Rectal smooth muscle tissue (tissue), 1 donor: ENCODE results near the gene GRIK5.
A peak's percentile ranks its signal among the peaks of the same experiment; 100 is the strongest.

Experiments
- H3K27ac ChIP-seq: one replicate; pipeline ENCODE4 v1.7.0; 2013; ENCODE audit warnings: low read depth, low read length, inconsistent platforms
- H3K27me3 ChIP-seq: one replicate; pipeline ENCODE4 v1.7.0; 2013; ENCODE audit warnings: low read length; ENCODE audit not compliant: control insufficient read depth, insufficient read depth
- H3K36me3 ChIP-seq: one replicate; pipeline ENCODE4 v1.7.0; 2013; ENCODE audit warnings: low read length; ENCODE audit not compliant: control insufficient read depth, insufficient read depth
- H3K4me1 ChIP-seq: one replicate; pipeline ENCODE4 v1.7.0; 2013; ENCODE audit warnings: low read length; ENCODE audit not compliant: control insufficient read depth, insufficient read depth
- H3K4me3 ChIP-seq: one replicate; pipeline ENCODE4 v1.7.0; 2013; ENCODE audit warnings: low read length
- H3K9ac ChIP-seq: one replicate; pipeline ENCODE4 v1.7.0; 2013; ENCODE audit warnings: low read length

Gene GRIK5

DNA sequence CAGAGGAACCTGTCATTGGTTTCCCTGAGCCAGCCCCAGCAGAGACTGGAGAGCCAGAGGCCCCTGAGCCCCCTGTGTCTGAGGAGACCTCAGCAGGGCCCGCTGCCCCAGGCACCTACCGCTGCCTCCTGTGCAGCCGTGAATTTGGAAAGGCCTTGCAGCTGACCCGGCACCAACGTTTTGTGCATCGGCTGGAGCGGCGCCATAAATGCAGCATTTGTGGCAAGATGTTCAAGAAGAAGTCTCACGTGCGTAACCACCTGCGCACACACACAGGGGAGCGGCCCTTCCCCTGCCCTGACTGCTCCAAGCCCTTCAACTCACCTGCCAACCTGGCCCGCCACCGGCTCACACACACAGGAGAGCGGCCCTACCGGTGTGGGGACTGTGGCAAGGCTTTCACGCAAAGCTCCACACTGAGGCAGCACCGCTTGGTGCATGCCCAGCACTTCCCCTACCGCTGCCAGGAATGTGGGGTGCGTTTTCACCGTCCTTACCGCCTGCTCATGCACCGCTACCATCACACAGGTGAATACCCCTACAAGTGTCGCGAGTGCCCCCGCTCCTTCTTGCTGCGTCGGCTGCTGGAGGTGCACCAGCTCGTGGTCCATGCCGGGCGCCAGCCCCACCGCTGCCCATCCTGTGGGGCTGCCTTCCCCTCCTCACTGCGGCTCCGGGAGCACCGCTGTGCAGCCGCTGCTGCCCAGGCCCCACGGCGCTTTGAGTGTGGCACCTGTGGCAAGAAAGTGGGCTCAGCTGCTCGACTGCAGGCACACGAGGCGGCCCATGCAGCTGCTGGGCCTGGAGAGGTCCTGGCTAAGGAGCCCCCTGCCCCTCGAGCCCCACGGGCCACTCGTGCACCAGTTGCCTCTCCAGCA lies 10.1 kb upstream of the GRIK5 start:
- Histone ChIP-seq H3K36me3 (peaks cover 33% of the 10 kb centered on the region), H3K27me3 (no peaks in the 10 kb centered on the region), H3K9ac (no peak overlapping the region), H3K4me3 (no peak overlapping the region), H3K4me1 (peaks cover 9% of the 10 kb centered on the region), H3K27ac (no peak overlapping the region)

DNA sequence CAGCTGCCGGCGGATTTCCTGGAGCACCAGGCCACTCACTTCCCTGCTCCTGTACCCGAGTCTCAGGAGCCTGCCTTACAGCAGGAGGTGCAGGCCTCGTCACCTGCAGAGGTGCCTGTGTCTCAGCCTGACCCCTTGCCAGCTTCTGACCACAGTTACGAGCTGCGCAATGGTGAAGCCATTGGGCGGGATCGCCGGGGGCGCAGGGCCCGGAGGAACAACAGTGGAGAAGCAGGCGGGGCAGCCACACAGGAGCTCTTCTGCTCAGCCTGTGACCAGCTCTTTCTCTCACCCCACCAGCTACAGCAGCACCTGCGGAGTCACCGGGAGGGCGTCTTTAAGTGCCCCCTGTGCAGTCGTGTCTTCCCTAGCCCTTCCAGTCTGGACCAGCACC lies 9.3 kb upstream of the GRIK5 start:
- Histone ChIP-seq H3K27me3 (no peaks in the 10 kb centered on the region), H3K4me3 (no peak overlapping the region), H3K9ac (no peak overlapping the region), H3K36me3 (peaks cover 33% of the 10 kb centered on the region), H3K4me1 (peaks cover 14% of the 10 kb centered on the region), H3K27ac (no peak overlapping the region)

DNA sequence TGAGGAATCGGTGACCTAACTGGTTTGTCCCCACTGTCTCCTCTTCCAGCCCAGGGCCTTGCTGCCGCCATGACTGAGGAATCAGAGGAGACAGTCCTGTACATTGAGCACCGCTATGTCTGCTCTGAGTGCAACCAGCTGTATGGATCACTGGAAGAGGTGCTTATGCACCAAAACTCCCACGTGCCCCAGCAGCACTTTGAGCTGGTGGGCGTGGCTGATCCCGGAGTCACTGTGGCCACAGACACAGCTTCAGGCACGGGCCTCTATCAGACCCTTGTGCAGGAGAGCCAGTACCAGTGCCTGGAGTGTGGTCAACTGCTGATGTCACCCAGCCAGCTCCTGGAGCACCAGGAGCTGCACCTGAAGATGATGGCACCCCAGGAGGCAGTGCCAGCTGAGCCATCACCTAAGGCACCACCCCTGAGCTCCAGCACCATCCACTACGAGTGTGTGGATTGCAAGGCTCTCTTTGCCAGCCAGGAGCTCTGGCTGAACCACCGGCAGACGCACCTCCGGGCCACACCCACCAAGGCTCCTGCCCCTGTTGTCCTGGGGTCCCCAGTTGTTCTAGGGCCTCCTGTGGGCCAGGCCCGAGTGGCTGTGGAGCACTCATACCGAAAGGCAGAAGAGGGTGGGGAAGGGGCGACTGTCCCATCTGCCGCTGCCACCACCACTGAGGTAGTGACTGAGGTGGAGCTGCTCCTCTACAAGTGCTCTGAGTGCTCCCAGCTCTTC lies 8.7 kb upstream of the GRIK5 start:
- H3K27ac ChIP-seq, result no peak overlapping the region
- H3K9ac ChIP-seq, result no peak overlapping the region
- H3K27me3 ChIP-seq, result no peaks in the 10 kb centered on the region
- H3K4me3 ChIP-seq, result no peak overlapping the region
- peaks cover 33% of the 10 kb centered on the region for H3K36me3 ChIP-seq
- peaks cover 14% of the 10 kb centered on the region for H3K4me1 ChIP-seq

DNA sequence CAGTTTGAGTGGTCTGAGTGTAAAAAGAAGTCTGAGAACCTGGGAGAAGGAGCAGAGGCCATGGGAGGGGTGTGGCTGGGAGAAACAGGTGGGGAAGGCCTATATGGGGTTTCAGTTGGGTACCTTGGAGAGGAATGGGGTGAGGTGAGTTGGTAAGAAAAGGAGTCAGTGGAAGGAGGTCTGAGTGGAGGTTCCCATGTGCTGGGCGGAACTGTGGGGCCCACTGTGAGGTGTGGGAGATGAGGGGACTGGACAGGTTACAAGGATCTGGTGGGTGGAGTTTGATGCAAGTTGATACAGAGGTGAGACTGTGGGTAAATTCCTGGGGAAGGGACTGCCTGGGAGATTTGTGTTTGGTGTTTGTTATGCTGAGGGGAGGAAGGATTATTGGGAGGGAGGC lies 8.1 kb upstream of the GRIK5 start:
- Histone ChIP-seq H3K9ac (no peak overlapping the region), H3K36me3 (peaks cover 33% of the 10 kb centered on the region), H3K27ac (no peak overlapping the region), H3K4me3 (no peak overlapping the region), H3K4me1 (peaks cover 14% of the 10 kb centered on the region), H3K27me3 (no peaks in the 10 kb centered on the region)

DNA sequence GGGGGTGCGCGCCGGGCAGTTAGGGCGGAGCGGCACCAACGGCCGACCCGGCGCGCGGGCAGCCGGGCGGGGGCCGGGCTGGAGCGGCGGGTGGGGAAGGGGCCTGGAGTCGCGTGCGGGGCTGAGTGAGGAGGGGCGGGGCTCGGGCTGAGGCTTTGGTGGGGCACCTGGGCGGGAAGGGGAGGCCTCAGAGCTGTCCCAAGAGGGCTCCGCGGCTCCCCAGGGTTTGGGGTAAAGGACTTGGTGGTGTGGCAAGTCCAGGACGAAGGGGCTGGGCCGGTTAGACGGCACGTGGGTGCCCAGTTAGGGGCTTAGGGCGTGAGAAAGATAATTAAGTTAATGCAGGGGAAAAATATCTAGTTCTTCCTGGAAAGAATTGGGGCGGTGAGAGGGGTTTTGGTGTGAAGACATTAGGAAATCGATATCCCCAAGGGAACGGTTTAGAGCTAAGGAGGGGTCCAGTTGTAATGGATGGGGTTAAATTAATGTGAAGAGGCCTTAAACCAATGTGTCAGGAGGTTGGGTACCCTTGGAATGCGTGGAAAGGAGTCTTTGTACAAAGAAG lies 6.5 kb upstream of the GRIK5 start:
- Histone ChIP-seq H3K4me1 (peaks cover 14% of the 10 kb centered on the region), H3K27ac (peak overlapping the region; percentile 85), H3K27me3 (no peaks in the 10 kb centered on the region), H3K36me3 (peaks cover 31% of the 10 kb centered on the region), H3K4me3 (peak overlapping the region; percentile 69), H3K9ac (peak overlapping the region; percentile 12)

DNA sequence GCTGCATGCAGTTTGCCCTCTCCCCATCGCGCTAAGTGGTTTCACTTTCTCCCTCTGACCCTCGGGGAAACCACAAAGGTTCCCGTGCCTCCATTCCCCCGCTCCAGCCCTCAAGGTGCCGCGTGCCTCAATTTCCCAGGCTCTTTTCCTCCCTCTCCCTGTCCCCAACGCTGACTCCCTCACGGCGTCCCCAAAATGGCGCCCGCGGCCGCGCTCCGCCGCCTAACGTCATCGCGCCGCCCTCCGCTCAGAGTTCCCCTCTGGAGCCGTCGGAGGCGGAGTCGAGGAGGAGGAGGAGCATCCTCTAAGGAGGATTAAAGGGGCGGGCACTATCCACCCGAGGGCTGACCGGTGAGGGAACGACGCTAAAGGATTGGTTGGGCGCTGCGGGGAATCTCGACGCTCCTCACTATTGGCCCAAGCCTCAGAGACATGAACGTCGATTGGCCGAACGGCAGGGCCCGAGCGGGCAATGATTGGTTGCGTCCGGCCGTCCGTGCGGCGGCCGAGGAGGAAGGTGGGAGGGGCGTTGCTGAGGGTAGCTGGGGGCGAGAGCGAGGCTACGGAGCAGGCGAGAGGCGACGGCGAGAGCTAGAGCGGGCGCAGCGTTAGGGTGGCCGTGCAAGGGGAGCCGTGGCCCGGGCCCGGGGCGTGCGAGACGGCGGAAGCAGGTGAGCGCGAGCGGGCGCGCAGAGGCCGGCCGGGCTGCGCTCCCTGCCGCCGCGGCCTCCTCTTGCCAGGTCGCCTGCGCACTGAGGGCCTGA lies 5.8 kb upstream of the GRIK5 start, which contains the start of gene ZNF574:
TSS of gene ZNF574 (plus strand) at position 551 of the 764 bp plus-strand sequence. CDS start 2,441 bp downstream, outside the sequence.
- no peaks in the 10 kb centered on the region for H3K27me3 ChIP-seq
- peaks cover 24% of the 10 kb centered on the region for H3K36me3 ChIP-seq
- peak within 1 kb of the TSS; percentile 69 for H3K4me3 ChIP-seq
- peak within 1 kb of the TSS; percentile 87 for H3K27ac ChIP-seq
- H3K4me1 ChIP-seq, result peaks cover 14% of the 10 kb centered on the region
- H3K9ac ChIP-seq, result peak within 1 kb of the TSS; percentile 91

DNA sequence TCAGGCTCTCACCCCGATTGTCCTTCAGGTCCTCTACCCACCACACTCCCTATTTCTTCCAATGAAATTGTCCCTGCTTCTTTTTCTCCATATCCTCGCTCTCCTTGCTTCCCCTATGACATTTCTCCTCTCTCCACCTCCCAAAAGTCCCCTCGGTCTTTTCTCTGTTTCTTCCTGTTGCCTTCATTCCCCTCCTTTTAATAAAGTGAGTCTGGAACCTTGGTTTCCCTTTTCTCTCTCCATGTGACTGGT lies 5.3 kb upstream of the GRIK5 start:
- Histone ChIP-seq H3K27me3 (no peaks in the 10 kb centered on the region), H3K9ac (peak overlapping the region; percentile 91), H3K36me3 (peaks cover 19% of the 10 kb centered on the region), H3K27ac (peak overlapping the region; percentile 87), H3K4me1 (peaks cover 18% of the 10 kb centered on the region), H3K4me3 (peak overlapping the region; percentile 59)

DNA sequence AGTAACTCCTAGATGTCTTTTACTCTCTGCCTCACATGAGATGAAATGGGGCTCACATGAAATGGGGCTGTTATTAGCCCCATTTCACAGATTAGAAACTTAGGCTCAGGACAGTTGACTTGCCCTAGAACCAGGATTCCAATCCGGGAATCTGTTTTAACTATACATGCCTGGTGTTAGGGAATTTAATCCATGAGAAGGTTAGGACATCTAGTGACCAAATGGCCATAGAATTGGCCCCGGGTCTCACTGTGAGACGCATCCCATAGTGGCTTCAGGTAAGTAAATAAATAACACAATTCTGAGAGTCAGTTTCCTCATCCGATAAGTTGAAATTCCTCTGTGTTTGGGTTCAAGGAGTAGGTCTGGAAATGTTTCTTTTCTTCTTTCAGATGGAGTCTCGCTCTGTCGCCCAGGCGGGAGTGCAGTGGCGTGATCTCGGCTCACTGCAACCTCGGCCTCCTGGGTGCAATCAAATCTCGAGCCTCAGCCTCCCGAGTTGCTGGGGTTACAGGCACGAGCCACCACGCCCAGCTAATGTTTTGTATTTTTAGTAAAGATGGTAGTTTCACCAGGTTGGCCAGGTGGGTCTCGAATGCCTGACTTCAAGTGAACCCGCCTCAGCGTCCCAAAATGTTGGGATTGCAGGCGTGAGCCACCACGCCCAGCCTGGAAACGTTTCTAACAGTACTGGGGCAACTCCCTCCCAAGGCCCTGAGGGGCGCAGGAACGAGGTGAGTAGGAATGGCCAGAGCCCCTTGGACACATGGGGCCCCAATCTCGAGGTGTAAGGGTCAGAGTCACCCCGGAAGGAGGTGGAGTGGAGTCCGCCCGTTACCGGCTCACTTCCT lies 4.7 kb upstream of the GRIK5 start:
- H3K27ac ChIP-seq, result peak overlapping the region; percentile 87
- H3K4me3 ChIP-seq, result peak overlapping the region; percentile 59
- H3K4me1 ChIP-seq, result peaks cover 19% of the 10 kb centered on the region
- H3K36me3 ChIP-seq, result peaks cover 14% of the 10 kb centered on the region
- no peaks in the 10 kb centered on the region for H3K27me3 ChIP-seq
- H3K9ac ChIP-seq, result peak overlapping the region; percentile 91

DNA sequence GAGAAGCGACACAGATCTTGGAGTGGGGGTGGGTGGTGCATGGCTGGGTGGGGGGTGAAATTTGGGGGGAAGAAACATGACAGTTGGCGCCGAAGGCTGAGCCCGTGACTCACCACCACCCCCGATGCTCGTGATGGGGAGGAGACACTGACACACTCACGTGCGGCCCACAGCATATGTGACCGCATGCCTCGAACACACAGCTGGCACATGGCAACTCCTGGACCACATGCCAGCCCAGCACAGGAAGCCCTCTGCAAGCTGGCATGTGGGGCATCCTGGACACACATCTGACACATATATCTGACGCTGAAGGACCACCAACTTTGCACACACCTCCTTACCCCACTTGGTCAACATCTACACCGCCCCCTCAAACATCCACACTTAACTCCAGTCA lies 1.2 kb upstream of the GRIK5 start:
- Histone ChIP-seq H3K36me3 (no peaks in the 10 kb centered on the region), H3K27me3 (no peaks in the 10 kb centered on the region), H3K27ac (no peak overlapping the region), H3K4me1 (peaks cover 12% of the 10 kb centered on the region), H3K4me3 (no peak overlapping the region), H3K9ac (no peak overlapping the region)

DNA sequence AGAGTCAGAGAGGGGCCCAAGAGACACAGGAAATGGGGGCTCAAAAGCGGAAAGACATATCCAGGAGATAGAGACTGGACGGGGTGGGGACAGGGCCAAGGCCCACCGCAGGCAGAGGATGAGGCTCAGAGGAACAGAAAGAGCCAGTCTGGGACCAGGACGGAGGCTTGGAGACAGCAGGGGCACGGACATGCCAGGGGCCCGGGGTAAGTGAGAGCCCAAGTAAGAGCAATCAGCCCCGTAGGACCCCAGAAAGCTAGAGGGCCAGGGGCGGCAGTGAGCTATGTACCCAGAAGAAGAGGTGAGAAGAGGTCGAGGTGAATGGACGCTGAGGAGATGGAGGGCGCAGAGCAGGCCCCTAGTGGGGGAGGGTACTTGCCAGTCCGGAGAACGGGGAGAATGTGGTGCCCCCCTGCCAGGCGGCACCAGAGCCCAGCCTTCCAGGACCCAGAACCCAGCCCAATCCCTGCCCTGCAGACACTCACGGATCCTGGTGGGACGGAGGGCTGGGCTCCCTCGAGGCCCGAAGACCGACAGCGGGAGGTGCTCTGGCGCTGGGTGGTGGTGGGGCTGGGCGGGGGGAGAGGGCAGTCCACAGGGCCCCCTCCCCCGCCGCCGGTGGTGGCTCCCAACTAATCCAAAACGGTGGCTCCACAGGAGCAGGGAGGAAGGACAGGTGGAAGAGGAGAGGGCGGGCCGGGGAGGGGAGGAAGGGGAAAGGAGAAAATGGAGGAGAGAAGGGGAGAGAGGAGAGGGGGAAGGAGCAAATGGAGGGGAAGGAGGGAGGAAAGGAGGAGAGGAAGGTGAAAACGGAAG lies 1.0 kb downstream of the GRIK5 start:
- Histone ChIP-seq H3K27ac (peak overlapping the region; percentile 1), H3K9ac (no peak overlapping the region), H3K4me1 (peaks cover 5% of the 10 kb centered on the region), H3K36me3 (no peaks in the 10 kb centered on the region), H3K4me3 (peak overlapping the region; percentile 14), H3K27me3 (no peaks in the 10 kb centered on the region)

DNA sequence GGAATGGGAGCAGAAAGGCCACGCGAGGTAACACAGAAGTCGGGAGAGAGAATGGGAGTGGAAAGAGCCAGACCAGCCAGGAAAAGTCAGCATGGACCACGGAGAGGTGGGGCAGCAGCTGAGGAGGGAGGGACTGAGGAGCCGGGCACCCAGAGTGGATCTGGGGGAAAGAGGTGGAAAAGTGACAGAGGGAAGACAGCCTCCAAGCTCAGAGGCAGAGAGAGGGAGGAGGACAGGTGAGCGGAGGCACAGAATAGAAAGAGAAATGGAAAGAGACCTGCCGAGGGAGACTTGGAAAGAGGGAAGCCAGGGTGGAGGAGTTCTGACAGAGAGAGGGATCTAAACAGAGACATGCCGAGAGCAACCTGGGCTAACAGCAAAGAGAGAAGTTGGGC lies 1.6 kb downstream of the GRIK5 start:
- Histone ChIP-seq H3K27me3 (no peaks in the 10 kb centered on the region), H3K4me3 (peak overlapping the region; percentile 14)

More for the DNA sequence above, 1.6 kb downstream of the GRIK5 start:
- H3K4me1 ChIP-seq, result peaks cover 5% of the 10 kb centered on the region
- H3K27ac ChIP-seq, result peak overlapping the region; percentile 1
- no peaks in the 10 kb centered on the region for H3K36me3 ChIP-seq
- H3K9ac ChIP-seq, result no peak overlapping the region
